GM15510 (cell line): ENCODE results near the gene EMP2.

ENCODE experiments used
- POLR2A ChIP-seq: IDR thresholded peaks from 3 replicates; pipeline ENCODE4 v1.6.1; 2011; ENCODE audit warnings: borderline replicate concordance; ENCODE audit not compliant: insufficient read length; ENCODE audit errors: extremely low read depth

Gene EMP2

GRCh38 chr16:10579965-10580882 lies at the start of gene EMP2:
Gene EMP2, minus strand, starts transcription at chr16:10580598. Its CDS starts 32,981 bp downstream, at chr16:10547617.
- no peak for TF ChIP-seq POLR2A

GRCh38 chr16:10629592-10629963 lies 49.2 kb upstream of the EMP2 start:
- TF ChIP-seq POLR2A, result no peak

- no peak for TF ChIP-seq POLR2A
Observed at GRCh38 chr16:10625595-10626357, 45.4 kb upstream of the EMP2 start.

- no peak for TF ChIP-seq POLR2A
Observed at GRCh38 chr16:10624527-10624926, 44.1 kb upstream of the EMP2 start.

GRCh38 chr16:10623059-10623458 lies 42.7 kb upstream of the EMP2 start:
- TF ChIP-seq POLR2A, result no peak

GRCh38 chr16:10622036-10622921 lies 41.9 kb upstream of the EMP2 start:
- TF ChIP-seq POLR2A, result no peak

- no peak for TF ChIP-seq POLR2A
Observed at GRCh38 chr16:10620120-10620519, 39.7 kb upstream of the EMP2 start.

- TF ChIP-seq POLR2A, result no peak
Observed at GRCh38 chr16:10619271-10619849, 39.0 kb upstream of the EMP2 start.

GRCh38 chr16:10618710-10619209 lies 38.4 kb upstream of the EMP2 start:
- no peak for TF ChIP-seq POLR2A

GRCh38 chr16:10617662-10618420 lies 37.4 kb upstream of the EMP2 start:
- TF ChIP-seq POLR2A, result no peak

- TF ChIP-seq POLR2A, result no peak
Observed at GRCh38 chr16:10616756-10617640, 36.6 kb upstream of the EMP2 start.

- TF ChIP-seq POLR2A, result no peak
Observed at GRCh38 chr16:10616419-10616755, 36.0 kb upstream of the EMP2 start.

GRCh38 chr16:10614685-10615084 lies 34.3 kb upstream of the EMP2 start:
- no peak for TF ChIP-seq POLR2A
